ENCODE data around the gene MYH4.

The MYH4 gene

DNA sequence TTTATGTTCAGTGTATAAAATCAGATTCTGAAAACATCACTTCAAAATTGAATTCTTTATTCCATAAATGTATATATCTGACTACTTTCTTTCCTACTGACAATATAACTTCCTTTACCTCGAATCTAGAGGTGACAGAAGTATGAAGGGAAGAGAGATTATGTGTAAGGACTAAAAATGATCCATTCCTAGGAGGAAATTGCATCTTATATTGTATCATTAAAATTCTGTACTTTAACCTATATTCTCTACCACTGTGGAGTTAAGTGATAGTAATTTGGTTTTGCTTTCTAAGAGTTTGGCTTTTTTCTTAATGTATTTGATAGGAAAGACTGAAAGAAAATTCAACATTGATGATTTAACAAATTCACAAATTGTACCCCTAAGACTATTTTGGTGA lies 11.4 kb downstream of the MYH4 start:
- Histone ChIP-seq H3K9ac (ENCODE audit: low read depth, low read length, poor library complexity, severe bottlenecking) (no peak overlapping the region), H3K79me2 (ENCODE audit: insufficient read depth, low read length) (no peaks in the 10 kb centered on the region), H2AFZ (ENCODE audit: low read length) (no peak overlapping the region), H3K9me2 (replicated peaks; ENCODE audit: low read depth, low read length) (no peaks in the 10 kb centered on the region), H3K4me1 (ENCODE audit: insufficient read depth, low read length, poor library complexity, severe bottlenecking) (no peaks in the 10 kb centered on the region), H4K20me1 (ENCODE audit: insufficient read depth, low read length, poor library complexity, severe bottlenecking) (no peaks in the 10 kb centered on the region), H3K9me3 (ENCODE audit: insufficient read depth, low read depth, low read length) (no peaks in the 10 kb centered on the region), H3K36me3 (ENCODE audit: insufficient read depth, low read length) (no peaks in the 10 kb centered on the region), H3F3A (ENCODE audit: low read depth) (no peaks in the 10 kb centered on the region), H3K27me3 (ENCODE audit: insufficient read depth, low read length, poor library complexity, severe bottlenecking) (no peaks in the 10 kb centered on the region), H3K4me2 (ENCODE audit: low read depth, low read length, poor library complexity, severe bottlenecking) (no peak overlapping the region), H3K4me3 (ENCODE audit: low read length, poor library complexity, severe bottlenecking) (no peak overlapping the region)
- TF ChIP-seq EZH2phosphoT487 (IDR thresholded peaks at IDR 0.05; ENCODE audit: borderline replicate concordance) = no peak
- TF ChIP-seq CTCF (conservative IDR thresholded peaks at IDR 0.05; ENCODE audit: low read length) = no peak

DNA sequence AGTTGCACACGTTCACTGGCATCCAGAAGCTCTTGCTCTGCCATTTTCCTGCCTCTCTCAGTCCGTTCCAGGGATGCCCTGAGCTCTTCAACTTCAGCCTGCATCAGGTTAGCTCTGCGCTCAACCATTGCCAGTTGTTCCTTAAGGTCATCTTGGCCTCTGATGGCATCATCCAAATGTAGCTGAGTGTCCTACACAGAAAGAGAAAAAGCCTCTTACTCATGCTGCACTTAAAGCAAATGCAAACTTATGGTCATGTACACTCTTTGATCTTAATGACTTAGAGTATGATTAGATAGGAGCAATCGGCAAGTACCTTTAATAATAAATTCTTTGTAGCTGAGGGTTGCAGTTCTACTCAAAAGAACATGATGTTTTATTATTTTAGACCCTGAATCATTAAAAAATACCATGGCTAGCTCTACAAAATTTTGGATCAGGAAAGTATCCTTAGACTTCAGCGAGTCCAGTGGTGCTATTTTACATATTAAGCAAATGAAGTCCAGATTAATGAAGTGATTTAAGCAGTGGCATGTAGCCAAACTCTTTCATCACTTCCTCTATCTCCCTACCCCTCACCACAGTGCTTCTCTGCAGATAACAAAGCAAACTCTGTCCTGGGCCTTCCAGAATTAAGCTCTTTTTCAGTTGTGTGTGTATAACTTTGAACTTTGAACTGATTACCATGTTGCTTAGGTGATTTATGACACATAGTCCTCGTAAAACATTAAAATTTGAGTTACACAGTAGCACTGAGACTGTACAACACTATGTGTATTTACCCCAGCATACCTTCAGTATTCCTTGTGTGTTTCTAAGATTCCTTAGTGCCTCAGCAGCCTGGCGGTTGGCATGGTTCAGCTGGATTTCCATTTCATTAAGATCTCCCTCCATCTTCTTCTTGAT lies 22.1 kb downstream of the MYH4 start:
- Histone ChIP-seq H3K9me3 (ENCODE audit: insufficient read depth, low read depth, low read length) (no peaks in the 10 kb centered on the region), H3K4me3 (ENCODE audit: low read length, poor library complexity, severe bottlenecking) (no peak overlapping the region), H2AFZ (ENCODE audit: low read length) (no peak overlapping the region), H3K9me2 (replicated peaks; ENCODE audit: low read depth, low read length) (no peaks in the 10 kb centered on the region), H3K4me2 (ENCODE audit: low read depth, low read length, poor library complexity, severe bottlenecking) (no peak overlapping the region), H3K9ac (ENCODE audit: low read depth, low read length, poor library complexity, severe bottlenecking) (no peak overlapping the region), H3K27me3 (ENCODE audit: insufficient read depth, low read length, poor library complexity, severe bottlenecking) (no peaks in the 10 kb centered on the region), H3K4me1 (ENCODE audit: insufficient read depth, low read length, poor library complexity, severe bottlenecking) (no peaks in the 10 kb centered on the region), H3K79me2 (ENCODE audit: insufficient read depth, low read length) (no peaks in the 10 kb centered on the region), H3F3A (ENCODE audit: low read depth) (no peaks in the 10 kb centered on the region), H3K36me3 (ENCODE audit: insufficient read depth, low read length) (no peaks in the 10 kb centered on the region), H4K20me1 (ENCODE audit: insufficient read depth, low read length, poor library complexity, severe bottlenecking) (no peaks in the 10 kb centered on the region)
- TF ChIP-seq EZH2phosphoT487 (IDR thresholded peaks at IDR 0.05; ENCODE audit: borderline replicate concordance) (no peak), CTCF (conservative IDR thresholded peaks at IDR 0.05; ENCODE audit: low read length) (no peak)

DNA sequence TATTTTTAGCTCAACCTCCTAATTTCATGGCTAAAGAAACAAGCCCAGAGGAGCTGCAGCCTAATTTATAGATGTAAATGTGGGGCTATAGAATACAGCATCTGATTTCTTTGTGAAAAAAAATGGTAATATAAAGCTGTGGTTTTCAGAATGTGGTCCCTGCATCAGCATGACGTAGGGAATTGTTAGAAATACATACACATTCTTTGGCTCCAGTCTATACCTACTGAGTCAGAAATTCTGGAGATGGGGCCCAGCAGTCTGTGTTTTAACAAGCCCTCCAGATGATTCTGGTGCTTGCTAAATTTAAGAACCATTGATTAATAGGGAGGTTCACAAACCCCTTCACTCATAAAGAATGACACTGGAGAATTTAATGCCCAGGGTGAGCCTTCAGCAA lies 29.5 kb downstream of the MYH4 start:
- Histone ChIP-seq H3K79me2 (ENCODE audit: insufficient read depth, low read length) (no peaks in the 10 kb centered on the region), H3K36me3 (ENCODE audit: insufficient read depth, low read length) (no peaks in the 10 kb centered on the region), H3K4me1 (ENCODE audit: insufficient read depth, low read length, poor library complexity, severe bottlenecking) (no peaks in the 10 kb centered on the region), H3K9me2 (replicated peaks; ENCODE audit: low read depth, low read length) (no peaks in the 10 kb centered on the region), H3K4me2 (ENCODE audit: low read depth, low read length, poor library complexity, severe bottlenecking) (no peak overlapping the region), H3K4me3 (ENCODE audit: low read length, poor library complexity, severe bottlenecking) (no peak overlapping the region), H3K9me3 (ENCODE audit: insufficient read depth, low read depth, low read length) (no peaks in the 10 kb centered on the region), H3K9ac (ENCODE audit: low read depth, low read length, poor library complexity, severe bottlenecking) (no peak overlapping the region), H4K20me1 (ENCODE audit: insufficient read depth, low read length, poor library complexity, severe bottlenecking) (no peaks in the 10 kb centered on the region), H3F3A (ENCODE audit: low read depth) (no peaks in the 10 kb centered on the region), H3K27me3 (ENCODE audit: insufficient read depth, low read length, poor library complexity, severe bottlenecking) (no peaks in the 10 kb centered on the region), H2AFZ (ENCODE audit: low read length) (no peak overlapping the region)
- TF ChIP-seq CTCF (conservative IDR thresholded peaks at IDR 0.05; ENCODE audit: low read length) (no peak), EZH2phosphoT487 (IDR thresholded peaks at IDR 0.05; ENCODE audit: borderline replicate concordance) (no peak)
